A549 (cell line): ENCODE results near the gene NSUN7. TPM values are rescaled to one million over a fixed set of nuclear protein-coding genes. Genes with fewer than 3 reads are reported as not detected.

Experiments
- ATAC-seq, 2 experiments: fragments of 200-7000 bp in 1 of 2; fragments of >200 bp in 1 of 2; cut with Nextera tagmentation in 1 of 2; cut with Tn5 transposase in 1 of 2; 3 replicates each; pipeline versions ENCODE4 v1.8.0 to v1.9.1; 2018 to 2020; ENCODE audit warnings: mild to moderate bottlenecking in 1 of 2, moderate library complexity in 1 of 2
- CTCF ChIA-PET: fragments of 300-600 bp; sonication (Branson Sonifier 250); formaldehyde crosslinking; extraction: SDS; loops from one replicate; lab custom pipeline; 2021; ENCODE audit warnings: antibody characterized with exemption, inconsistent platforms; lab: Yijun Ruan, JAX
- POLR2A ChIA-PET: fragments of 350-600 bp; formaldehyde crosslinking; extraction: SDS; loops from one replicate; lab custom pipeline; 2021; ENCODE audit warnings: antibody characterized with exemption, inconsistent platforms; lab: Yijun Ruan, JAX
- DNase-seq, 2 experiments: peaks; one replicate each; pipeline versions ENCODE4 v3.0.0 to v3.0.0-alpha.2; 2011 to 2016; ENCODE audit warnings: low read depth in 1 of 2, low spot score in 1 of 2
- FAIRE-seq: peaks from 2 replicates; lab custom pipeline; 2011; peaks lifted over from hg19 to GRCh38; lab: Jason Lieb, UNC
- H3K27ac ChIP-seq, 2 experiments: fragments of >200 bp; sonication (Bioruptor Twin); formaldehyde crosslinking; 3 replicates each; pipeline ENCODE4 v1.5.1; 2016 to 2017
- H3K4me1 ChIP-seq: fragments of >200 bp; sonication (Bioruptor Twin); formaldehyde crosslinking; 3 replicates; pipeline ENCODE4 v1.6.1; 2016
- H3K4me2 ChIP-seq: fragments of >200 bp; sonication (Bioruptor Twin); formaldehyde crosslinking; 3 replicates; pipeline ENCODE4 v1.6.1; 2016
- H3K4me3 ChIP-seq: fragments of >200 bp; sonication (Bioruptor Twin); formaldehyde crosslinking; 3 replicates; pipeline ENCODE4 v1.5.1; 2016
- H3K9me3 ChIP-seq: fragments of >200 bp; sonication (Bioruptor Twin); formaldehyde crosslinking; 3 replicates; pipeline ENCODE4 v1.6.1; 2016
- BHLHE40 ChIP-seq: IDR thresholded peaks from 2 replicates; pipeline ENCODE4 v1.6.1; 2012; ENCODE audit warnings: low read depth, low read length, inconsistent platforms
- CBX2 ChIP-seq: fragments of 200-600 bp; sonication (generic); IDR thresholded peaks from 2 replicates; pipeline ENCODE4 v1.6.1; 2016; ENCODE audit warnings: low read depth, mild to moderate bottlenecking, borderline replicate concordance
- CHD2 ChIP-seq: fragments of 150-350 bp; IDR thresholded peaks from 2 replicates; pipeline ENCODE4 v1.6.1; 2014; ENCODE audit warnings: low read length; ENCODE audit not compliant: partially characterized antibody
- CHD4 ChIP-seq: fragments of 200-600 bp; sonication (generic); IDR thresholded peaks from 2 replicates; pipeline ENCODE4 v1.6.1; 2016; ENCODE audit warnings: antibody characterized with exemption, mild to moderate bottlenecking, borderline replicate concordance
- E2F6 ChIP-seq: IDR thresholded peaks from 2 replicates; pipeline ENCODE4 v1.6.1; 2012; ENCODE audit warnings: low read depth, borderline replicate concordance
- EP300 ChIP-seq, 2 experiments: fragments of >200 bp; sonication (Bioruptor Twin); formaldehyde crosslinking; IDR thresholded peaks; 2 replicates in 1 of 2; 3 replicates in 1 of 2; pipeline ENCODE4 v1.6.1; 2016 to 2017
- ESRRA ChIP-seq: fragments of 150-350 bp; IDR thresholded peaks from 2 replicates; pipeline ENCODE4 v1.6.1; 2014; ENCODE audit warnings: mild to moderate bottlenecking, low read length, borderline replicate concordance
- FOXS1 ChIP-seq: fragments of 250-450 bp; sonication (Bioruptor Pico); IDR thresholded peaks from 2 replicates; pipeline ENCODE4 v1.5.0; 2020; ENCODE audit warnings: mild to moderate bottlenecking, moderate library complexity
- JUN ChIP-seq, 2 experiments: fragments of >200 bp; sonication (Bioruptor Twin); formaldehyde crosslinking; IDR thresholded peaks; 2 replicates in 1 of 2; 3 replicates in 1 of 2; pipeline ENCODE4 v1.6.1; 2016 to 2017
- KDM1A ChIP-seq: fragments of 200-600 bp; sonication (generic); IDR thresholded peaks from 2 replicates; pipeline ENCODE4 v1.6.1; 2016; ENCODE audit warnings: low read depth, mild to moderate bottlenecking
- KDM5A ChIP-seq: fragments of 200-600 bp; sonication (generic); IDR thresholded peaks from 2 replicates; pipeline ENCODE4 v1.6.1; 2016; ENCODE audit warnings: antibody characterized with exemption, mild to moderate bottlenecking
- MAFK ChIP-seq: fragments of 450-650 bp; IDR thresholded peaks from 2 replicates; pipeline ENCODE4 v1.6.1; 2014; ENCODE audit not compliant: partially characterized antibody
- PHF8 ChIP-seq: fragments of 200-600 bp; sonication (generic); IDR thresholded peaks from 2 replicates; pipeline ENCODE4 v1.6.1; 2016; ENCODE audit warnings: low read depth, mild to moderate bottlenecking, antibody characterized with exemption, moderate library complexity, borderline replicate concordance
- RARB ChIP-seq: fragments of 250-450 bp; sonication (Bioruptor Pico); IDR thresholded peaks from 2 replicates; pipeline ENCODE4 v1.8.0; 2021; ENCODE audit warnings: mild to moderate bottlenecking, moderate library complexity
- REST ChIP-seq: fragments of 200-600 bp; sonication (generic); IDR thresholded peaks from 2 replicates; pipeline ENCODE4 v1.6.1; 2016; ENCODE audit warnings: antibody characterized with exemption, mild to moderate bottlenecking, moderate library complexity
- RNF2 ChIP-seq: fragments of 200-600 bp; sonication (generic); IDR thresholded peaks from 2 replicates; pipeline ENCODE4 v1.6.1; 2016; ENCODE audit warnings: low read depth, mild to moderate bottlenecking, antibody characterized with exemption, moderate library complexity, borderline replicate concordance
- SMC3 ChIP-seq: fragments of >200 bp; sonication (Bioruptor Twin); formaldehyde crosslinking; IDR thresholded peaks from 3 replicates; pipeline ENCODE4 v1.6.1; 2018; ENCODE audit warnings: inconsistent platforms
- SREBF2 ChIP-seq: fragments of 450-650 bp; IDR thresholded peaks from 2 replicates; pipeline ENCODE4 v1.6.1; 2014; ENCODE audit warnings: mild to moderate bottlenecking, moderate library complexity
- ZFP36 ChIP-seq: fragments of 450-650 bp; IDR thresholded peaks from 2 replicates; pipeline ENCODE4 v1.6.1; 2014; ENCODE audit warnings: borderline replicate concordance; ENCODE audit not compliant: partially characterized antibody
- ZNF302 ChIP-seq: fragments of 250-450 bp; sonication (Bioruptor Pico); IDR thresholded peaks from 2 replicates; pipeline ENCODE4 v1.9.0; 2021; ENCODE audit warnings: inconsistent platforms, mild to moderate bottlenecking, moderate library complexity
- WGBS: methylation state at CpG from one replicate; pipeline ENCODE4 v1.1.6; 2017; ENCODE audit errors: missing lambda C conversion rate; 5-methylcytosine and 5-hydroxymethylcytosine counted together
- polyA minus RNA-seq: library from RNA; depleted of rRNA, polyadenylated mRNA; stranded (reverse); fragments of >200 nt; gene quantifications from 2 replicates; pipeline ENCODE4 v1.2.3, GENCODE V29; 2011; rRNA and poly(A)+ RNA removed
- polyA plus RNA-seq, 4 experiments: library from polyadenylated mRNA; depleted of rRNA in 3 of 4; stranded (reverse); fragments of >200 nt; fragmentation: RNase III in 1 of 4; extraction: RNeasy Plus Mini Kit Qiagen cat#74134 plus additional on column Dnase treatment in 1 of 4; gene quantifications; 2 replicates in 3 of 4; 3 replicates in 1 of 4; pipeline ENCODE4 v1.2.3, GENCODE V29; 2011 to 2017
- TF ChIP-seq, protein P1 (sequence below): fragments of 450-650 bp; IDR thresholded peaks from 2 replicates; pipeline ENCODE4 v1.6.1; 2014; ENCODE audit warnings: antibody characterized with exemption

Gene NSUN7
- polyA plus RNA-seq (2011; rRNA removed), result 1.4 and 1.5 TPM in 2 replicates
- 0.37 and 0.49 TPM in 2 replicates for polyA plus RNA-seq (2012; cell fraction: cytosol; rRNA removed)
- polyA plus RNA-seq (2012; cell fraction: nucleus; rRNA removed), result 0.27 and 0.38 TPM in 2 replicates
- 0.42 to 0.65 TPM (median 0.59 TPM) in 3 replicates for polyA plus RNA-seq (2017; fragmentation: RNase III; extraction: RNeasy Plus Mini Kit Qiagen cat#74134 plus additional on column Dnase treatment)
- 1.2 and 1.3 TPM in 2 replicates for polyA minus RNA-seq

DNA sequence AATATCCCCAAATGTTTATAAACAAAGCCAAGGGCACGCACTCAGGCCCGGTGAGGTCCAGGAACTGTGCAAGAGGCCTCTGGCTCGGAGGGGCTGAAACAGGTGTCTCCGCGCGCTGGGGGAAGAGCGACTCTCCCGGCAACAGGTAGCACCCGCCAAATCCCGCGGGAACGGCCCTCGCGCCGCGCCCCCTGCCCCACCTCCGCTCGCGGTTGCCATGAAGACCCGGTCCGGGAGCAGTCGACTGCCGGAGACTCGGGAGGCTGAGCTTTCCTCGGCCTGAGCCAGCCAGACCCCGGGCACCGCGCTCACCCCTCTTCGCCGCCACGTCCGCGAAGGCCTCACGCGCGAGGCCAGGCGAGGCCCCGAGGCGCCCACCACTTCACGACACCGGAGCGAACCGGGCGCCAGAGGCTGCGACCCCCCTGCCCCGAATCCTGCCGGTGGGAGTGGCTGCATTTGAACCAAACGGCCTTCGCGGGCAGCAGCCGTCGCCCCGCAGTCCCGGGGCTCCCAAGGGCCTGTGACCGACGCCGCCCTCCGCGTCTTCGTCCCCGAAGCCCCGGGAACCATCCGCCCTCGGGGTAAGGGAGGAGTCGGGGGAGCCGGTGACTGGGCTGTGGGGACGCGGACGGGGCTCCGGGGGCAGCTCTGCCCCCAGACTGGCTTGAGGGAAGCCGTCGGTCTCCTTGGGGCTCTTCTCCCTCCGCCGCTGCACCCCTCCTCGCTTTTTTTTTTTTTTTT is at the start of gene NSUN7:
Gene NSUN7 (plus strand): TSS at position 239 of the 744 bp plus-strand sequence. CDS start 739 bp downstream, outside the sequence.
- peak; percentile 95 to 96 for ATAC-seq
- ChIA-PET CTCF (no interaction called here), POLR2A (interaction anchor here (0.7 kb wide), 2 partner anchors 117 to 168 kb away, joined by 3 read pairs; no protein-coding TSS in a partner anchor)
- peak within 1 kb of the TSS; percentile 75 for H3K4me3 ChIP-seq
- H3K9me3 ChIP-seq, result no peaks in the 10 kb centered on the region
- FAIRE-seq, result no peak
- H3K4me2 ChIP-seq, result peak within 1 kb of the TSS; percentile 91
- H3K27ac ChIP-seq, result peak within 1 kb of the TSS; percentile 80 to 87
- H3K4me1 ChIP-seq, result no peaks in the 10 kb centered on the region
- WGBS, result 16% methylated on average over 24 of the region's 75 CpGs
- TF ChIP-seq REST, result peak; percentile 66
- TF ChIP-seq CHD4, result no peak
- TF ChIP-seq JUN (IDR thresholded peaks at IDR 0.05), result no peak
- TF ChIP-seq SMC3, result no peak
- peak; percentile 87 for TF ChIP-seq CHD2
- no peak for TF ChIP-seq PHF8
- TF ChIP-seq, protein P1, sequence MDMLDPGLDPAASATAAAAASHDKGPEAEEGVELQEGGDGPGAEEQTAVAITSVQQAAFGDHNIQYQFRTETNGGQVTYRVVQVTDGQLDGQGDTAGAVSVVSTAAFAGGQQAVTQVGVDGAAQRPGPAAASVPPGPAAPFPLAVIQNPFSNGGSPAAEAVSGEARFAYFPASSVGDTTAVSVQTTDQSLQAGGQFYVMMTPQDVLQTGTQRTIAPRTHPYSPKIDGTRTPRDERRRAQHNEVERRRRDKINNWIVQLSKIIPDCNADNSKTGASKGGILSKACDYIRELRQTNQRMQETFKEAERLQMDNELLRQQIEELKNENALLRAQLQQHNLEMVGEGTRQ, result no peak
- TF ChIP-seq RARB (CRISPR knock-in tag), result no peak
- peak; percentile 79 for TF ChIP-seq E2F6
- TF ChIP-seq MAFK, result no peak
- TF ChIP-seq RNF2, result no peak
- DNase-seq, result peak; percentile 20 to 67

DNA sequence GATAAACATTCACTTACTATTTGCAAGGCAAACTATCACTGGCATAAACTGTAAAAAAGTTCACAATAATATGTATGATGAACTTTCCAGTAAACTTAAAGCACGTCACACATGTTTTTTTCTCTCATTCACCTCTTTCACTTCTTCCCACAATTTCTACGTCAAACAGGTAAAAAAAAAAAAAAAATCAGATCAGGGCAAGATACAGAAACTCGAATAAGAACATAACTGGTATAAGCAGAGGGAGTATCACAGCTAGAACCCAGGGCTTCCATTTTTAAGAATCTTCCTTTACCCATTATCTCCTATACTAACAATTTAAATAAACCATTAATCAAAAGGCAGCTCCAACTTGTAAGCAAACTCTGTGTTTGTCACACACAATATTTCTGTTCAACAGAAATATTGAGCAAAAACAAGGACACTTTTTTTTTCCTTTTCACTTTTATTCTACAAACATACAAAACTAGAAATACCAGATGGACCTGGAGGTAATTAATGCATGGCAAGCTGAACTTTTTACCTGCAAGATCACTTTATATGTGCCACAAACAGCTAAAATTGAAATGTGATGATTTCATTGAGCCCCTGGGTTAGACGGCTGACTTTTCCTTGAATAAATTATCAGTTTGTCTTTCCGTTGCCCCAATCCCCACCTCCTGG is 47.5 kb upstream of the NSUN7 start:
- Histone ChIP-seq H3K4me1 (peaks cover 6% of the 10 kb centered on the region; the same call in 1 of the 3 replicates), H3K27ac (no peak overlapping the region), H3K9me3 (no peaks in the 10 kb centered on the region), H3K4me3 (no peak overlapping the region), H3K4me2 (no peak overlapping the region)
- CTCF ChIA-PET, result interaction anchor here (1.2 kb wide), 1 partner anchor 17 kb away, joined by 4 read pairs; no protein-coding TSS in a partner anchor
- FAIRE-seq, result no peak
- no peak for DNase-seq
- ATAC-seq, result no peak
- no peak for TF ChIP-seq BHLHE40
- no peak for TF ChIP-seq SREBF2
- TF ChIP-seq CBX2, result no peak
- no peak for TF ChIP-seq ZFP36
- TF ChIP-seq RNF2, result no peak
- no peak for TF ChIP-seq ESRRA
- no peak for TF ChIP-seq SMC3
- no peak for TF ChIP-seq REST
- TF ChIP-seq RARB (CRISPR knock-in tag), result no peak
- TF ChIP-seq, protein P1, result no peak
- no peak for TF ChIP-seq ZNF302 (CRISPR knock-in tag)
- no peak for TF ChIP-seq CHD2
- no peak for TF ChIP-seq EP300 (IDR thresholded peaks at IDR 0.05)
- TF ChIP-seq KDM5A, result no peak
- TF ChIP-seq KDM1A, result no peak
- TF ChIP-seq FOXS1, result no peak
- no peak for TF ChIP-seq JUN (IDR thresholded peaks at IDR 0.05)
- WGBS, result 77% methylated on average over 5 of the region's 5 CpGs
- POLR2A ChIA-PET, result no interaction called here
